NCI-H345 (cell line): ENCODE measurements around the gene UCN.

Source experiments
- DNase-seq: peaks from one replicate; lab custom pipeline; 2025; lab: John Stamatoyannopoulos, UW

Gene UCN

GRCh38 chr2:27261241-27261925 lies 46.9 kb downstream of the UCN start:
- no peak for DNase-seq

- no peak for DNase-seq
Measured at GRCh38 chr2:27258051-27258450, 50.2 kb downstream of the UCN start.
